ENCODE data around the gene SAE1. TPM values are rescaled to one million over a fixed set of nuclear protein-coding genes. Genes with fewer than 3 reads are reported as not detected.

Gene SAE1
- total RNA-seq, 1 experiment from 2014 or later, result 140 TPM

- CTCF ChIA-PET, result no interaction called here
- Histone ChIP-seq H3K27me3 (ENCODE audit: control insufficient read depth, insufficient read depth, low read length) (no peaks in the 10 kb centered on the region), H3K4me1 (ENCODE audit: control insufficient read depth, insufficient read depth, low read length) (peaks cover 14% of the 10 kb centered on the region), H3K27ac (ENCODE audit: low read length) (peak overlapping the region; percentile 60), H3K36me3 (ENCODE audit: control insufficient read depth, insufficient read depth, low read length) (peaks cover 15% of the 10 kb centered on the region), H3K9me3 (ENCODE audit: control insufficient read depth, insufficient read depth, low read depth, low read length) (no peaks in the 10 kb centered on the region), H3K4me3 (ENCODE audit: low read depth in 2 of 2, low read length in 2 of 2) (no peak overlapping the region)
- intact Hi-C loops (cut with micrococcal nuclease; ENCODE audit: unreplicated experiment), result no loop called here
- TF ChIP-seq SIN3A (IDR thresholded peaks at IDR 0.05; ENCODE audit: borderline replicate concordance, insufficient read depth, low read depth, low read length) (no peak), REST (IDR thresholded peaks at IDR 0.05; ENCODE audit: insufficient read depth in 1 of 2, low read depth in 2 of 2, low read length in 1 of 2) (no peak), POLR2AphosphoS5 (IDR thresholded peaks at IDR 0.05; ENCODE audit: low read depth, low read length) (no peak)
- no peak for ATAC-seq
- no TSS peak for BruUV-seq (replicated peaks)
- POLR2A ChIA-PET, result no interaction called here
- in situ Hi-C loops (cut with HindIII; ENCODE audit: low pct_unique_long_range_greater_than_20kb, low sequenced_read_pairs), result no loop called here
- no peak for DNase-seq (ENCODE audit: low read depth, low spot score)
Observed at GRCh38 chr19:47158879-47159503, 28.4 kb downstream of the SAE1 start.

GRCh38 chr19:47161876-47162489 is 31.3 kb downstream of the SAE1 start:
- no peaks in the 10 kb centered on the region for H3K27me3 ChIP-seq (ENCODE audit: control insufficient read depth, insufficient read depth, low read length)
- ChIA-PET CTCF (no interaction called here), POLR2A (no interaction called here)
- ATAC-seq (no peak), DNase-seq (ENCODE audit: low read depth, low spot score) (no peak)
- no peaks in the 10 kb centered on the region for H3K9me3 ChIP-seq (ENCODE audit: control insufficient read depth, insufficient read depth, low read depth, low read length)
- in situ Hi-C loops (cut with HindIII; ENCODE audit: low pct_unique_long_range_greater_than_20kb, low sequenced_read_pairs), result no loop called here
- BruUV-seq (replicated peaks), result no TSS peak
- intact Hi-C loops (cut with micrococcal nuclease; ENCODE audit: unreplicated experiment), result no loop called here
- H3K27ac ChIP-seq (ENCODE audit: low read length), result no peak overlapping the region
- peaks cover 15% of the 10 kb centered on the region for H3K36me3 ChIP-seq (ENCODE audit: control insufficient read depth, insufficient read depth, low read length)
- H3K4me1 ChIP-seq (ENCODE audit: control insufficient read depth, insufficient read depth, low read length), result peaks cover 14% of the 10 kb centered on the region
- no peak overlapping the region for H3K4me3 ChIP-seq (ENCODE audit: low read depth in 2 of 2, low read length in 2 of 2)
- TF ChIP-seq REST (IDR thresholded peaks at IDR 0.05; ENCODE audit: insufficient read depth in 1 of 2, low read depth in 2 of 2, low read length in 1 of 2) (no peak), TCF7L2 (IDR thresholded peaks at IDR 0.05; ENCODE audit: low read depth, low read length) (no peak), POLR2AphosphoS5 (IDR thresholded peaks at IDR 0.05; ENCODE audit: low read depth, low read length) (no peak)

Data from Panc1 (cell line).